GM18909 (cell line): Measurements from ENCODE around the gene ANXA6.

ENCODE experiments used
- ATAC-seq: cut with Tn5 transposase; IDR thresholded peaks from one replicate; pipeline ENCODE4 v1.9.1; 2021; ENCODE audit warnings: mild to moderate bottlenecking; ENCODE audit not compliant: unreplicated experiment, poor library complexity

ANXA6 gene

DNA sequence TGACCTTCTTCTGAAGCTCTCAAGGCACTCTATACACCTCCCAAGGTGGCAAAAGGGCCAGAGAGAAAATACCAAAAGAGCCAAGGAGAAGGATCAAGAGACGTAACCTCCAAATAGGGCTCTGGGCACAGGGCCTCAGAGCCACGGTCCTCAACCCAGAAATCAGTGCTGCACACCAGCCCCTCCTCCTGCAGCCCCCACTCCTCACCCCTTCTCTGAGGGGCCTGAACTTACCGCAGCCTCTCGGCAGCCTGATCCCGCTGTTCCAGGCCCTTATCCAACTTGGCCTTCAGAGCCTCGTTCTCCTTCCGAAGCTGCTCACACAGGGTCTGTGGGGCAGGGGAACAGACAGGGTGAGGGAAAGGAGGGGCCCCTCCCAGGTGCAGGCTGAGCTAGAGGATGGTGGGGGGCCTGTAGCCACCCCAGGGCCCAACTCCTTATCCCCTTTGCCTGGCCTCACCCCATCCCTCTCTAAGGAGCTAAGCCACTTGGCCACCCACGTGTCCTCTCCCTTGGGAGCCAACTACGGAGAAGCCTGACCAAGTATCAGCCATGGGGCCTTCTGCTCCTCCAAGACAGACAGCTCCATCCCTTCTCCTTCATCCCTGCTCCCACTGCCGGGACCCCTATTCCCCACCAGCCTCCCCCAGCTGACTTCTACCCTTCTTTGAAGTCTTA, 105.5 kb downstream of the ANXA6 start:
- ATAC-seq = peak; percentile 18

DNA sequence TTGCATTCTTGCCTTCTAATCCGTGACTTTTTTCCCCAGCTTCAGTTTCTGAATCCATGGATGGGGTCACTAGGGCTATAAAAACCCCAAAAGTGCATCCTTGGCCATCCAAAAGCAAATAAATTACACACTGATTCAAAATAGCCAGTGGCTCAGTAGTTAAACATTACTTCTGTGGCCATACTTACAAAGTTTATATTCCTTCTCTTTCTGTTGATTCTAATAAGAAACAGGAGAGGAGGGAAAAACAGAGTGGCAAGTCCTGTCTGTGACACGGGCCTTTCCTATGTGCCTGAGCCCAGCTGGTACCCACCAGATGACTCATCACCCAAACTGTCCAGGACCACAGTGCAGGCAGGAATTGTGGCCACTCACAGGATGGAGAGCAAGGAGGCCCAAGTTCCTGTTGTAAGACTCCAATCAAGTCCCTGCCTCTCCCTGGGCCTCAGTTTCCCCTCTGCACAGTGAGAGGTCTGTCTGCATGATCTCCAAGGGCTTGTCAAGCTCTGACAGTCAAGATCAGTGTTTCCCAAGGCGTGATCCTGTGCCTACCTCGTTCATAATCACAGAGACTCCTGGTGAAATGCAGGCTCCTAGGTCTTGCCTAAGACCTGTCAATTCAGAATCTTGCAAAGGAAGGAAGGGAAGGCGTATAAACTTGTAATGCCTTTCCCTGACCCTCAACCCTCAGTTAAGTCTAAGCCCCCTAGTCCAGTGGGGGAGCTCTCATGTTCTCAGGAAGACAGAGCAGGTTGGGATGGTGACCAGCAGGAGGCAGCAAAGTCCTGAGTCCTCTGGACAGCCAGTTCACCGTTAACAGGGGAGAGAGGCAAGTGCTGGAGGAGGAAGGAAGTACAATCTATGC, 106.3 kb downstream of the ANXA6 start:
- peak; percentile 83 for ATAC-seq
